Psoas muscle (tissue), 8 donors: Measurements from ENCODE around the gene NAT10. TPM values are rescaled to one million over a fixed set of nuclear protein-coding genes. Genes with fewer than 3 reads are reported as not detected.

Experiments
- ATAC-seq, 4 donors: fragments of 200-7000 bp; cut with Tn5 transposase; one replicate each; pipeline ENCODE4 v1.9.1; 2020; ENCODE audit warnings: moderate library complexity in 3 of 4, mild to moderate bottlenecking in 2 of 4
- DNase-seq, 2 donors: peaks; one replicate each; pipeline ENCODE4 v3.0.0-alpha.2; 2020
- H3K27ac ChIP-seq: fragments of 200-600 bp; one replicate; pipeline ENCODE4 v1.8.0; 2022
- H3K27me3 ChIP-seq, 3 donors: fragments of 200-600 bp in 1 of 3; one replicate each; pipeline versions ENCODE4 v1.6.1 to v1.8.0; 2013 to 2022; ENCODE audit warnings: low read length in 2 of 3, mild to moderate bottlenecking in 2 of 3, moderate library complexity in 1 of 3; ENCODE audit not compliant: insufficient read depth in 3 of 3
- H3K36me3 ChIP-seq, 2 donors: fragments of 200-600 bp in 1 of 2; one replicate each; pipeline versions ENCODE4 v1.6.1 to v1.8.0; 2013 to 2022; ENCODE audit warnings: low read depth in 1 of 2, mild to moderate bottlenecking in 1 of 2, moderate library complexity in 1 of 2; ENCODE audit not compliant: insufficient read depth in 1 of 2
- H3K4me1 ChIP-seq: fragments of 200-600 bp; one replicate; pipeline ENCODE4 v1.8.0; 2022
- H3K4me3 ChIP-seq: fragments of 200-600 bp; one replicate; pipeline ENCODE4 v1.8.0; 2022; ENCODE audit warnings: mild to moderate bottlenecking
- H3K9me3 ChIP-seq: fragments of 200-600 bp; one replicate; pipeline ENCODE4 v1.8.0; 2022
- CTCF ChIP-seq: fragments of 200-600 bp; IDR thresholded peaks from one replicate; pipeline ENCODE4 v1.8.0; 2022; ENCODE audit warnings: antibody characterized with exemption
- WGBS, 3 donors: extraction: QIAGEN DNeasy Blood & Tissue Kit; methylation state at CpG; one replicate each; pipeline versions ENCODE4 v1.1.6 to v1.1.7; 2013; 5-methylcytosine and 5-hydroxymethylcytosine counted together
- intact Hi-C, 2 donors: fragments of 100-400 bp; cut with DNase I; formaldehyde crosslinking; loops; one replicate each; pipeline versions ENCODE4 v1.11.0 to v1.14.2; 2022
- polyA plus RNA-seq, 3 donors: library from polyadenylated mRNA; stranded (reverse); fragments of 200-250 nt; gene quantifications; one replicate each; pipeline ENCODE4 v1.2.3, GENCODE V29; 2013
- total RNA-seq, 4 donors: library from RNA; stranded (reverse); fragmentation: NEBNext Ultra II Directional in 2 of 4; extraction: Animal tissue kit (Norgen Biotek cat#: 25700) in 2 of 4; gene quantifications; one replicate each; pipeline versions ENCODE4 v1.2.1 to v1.2.4, GENCODE V29; 2021 to 2023
- donor health status: healthy with polysubstance abuse.
- donor health status: DM: no; HTN: no; CAD: no; lungs with moderate emphysema.
- donor health status: Bipolar disorder and iron deficiency.
- donor health status: healthy.
- donor health status: DM: yes; HTN: yes; CAD: no.
- donor health status: DM: no; HTN: no; CAD: no.
- donor health status: DM: no; HTN: no; CAD: no.
- donor health status: DM: yes; HTN: yes; CAD: no.

The NAT10 gene
- total and polyA plus RNA-seq, 7 donors, result 21.0 to 51.5 (median 29.1) TPM

- Histone ChIP-seq H3K4me3 (no peak overlapping the region), H3K27ac (no peak overlapping the region), H3K9me3 (no peaks in the 10 kb centered on the region), H3K4me1 (peaks cover 15% of the 10 kb centered on the region), H3K27me3 (no peaks in the 10 kb centered on the region), H3K36me3 (no peaks in the 10 kb centered on the region)
- intact Hi-C loops, result no loop called here
- 79 to 87% (median 80%) methylated on average over 5 of the region's 5 CpGs for WGBS, 3 donors
- DNase-seq (no peak), ATAC-seq (no peak)
- no peak for TF ChIP-seq CTCF
Measured at GRCh38 chr11:34191578-34191977, 86.1 kb downstream of the NAT10 start.

- no peaks in the 10 kb centered on the region for H3K9me3 ChIP-seq
- no peaks in the 10 kb centered on the region for H3K27me3 ChIP-seq
- intact Hi-C loops, result no loop called here
- peak overlapping the region; percentile 68 for H3K27ac ChIP-seq
- DNase-seq (peak; percentile 69 to 75), ATAC-seq (peak; percentile 88 to 93 (median 92))
- no peak overlapping the region for H3K4me3 ChIP-seq
- H3K36me3 ChIP-seq, result peaks cover 0 to 7% of the 10 kb centered on the region in 2 donors
- H3K4me1 ChIP-seq, result peaks cover 15% of the 10 kb centered on the region
- 52 to 61% (median 55%) methylated on average over 13 to 14 of the region's 14 CpGs for WGBS, 3 donors
- no peak for TF ChIP-seq CTCF
Measured at GRCh38 chr11:34192481-34193401, 87.3 kb downstream of the NAT10 start.

- H3K4me1 ChIP-seq, result peaks cover 15% of the 10 kb centered on the region
- 70 to 81% (median 74%) methylated on average over 10 to 13 of the region's 13 CpGs for WGBS, 3 donors
- H3K4me3 ChIP-seq, result no peak overlapping the region
- H3K27me3 ChIP-seq, result no peaks in the 10 kb centered on the region
- H3K9me3 ChIP-seq, result no peaks in the 10 kb centered on the region
- DNase-seq, result no peak
- intact Hi-C loops, result no loop called here
- peaks cover 0 to 7% of the 10 kb centered on the region in 2 donors for H3K36me3 ChIP-seq
- no peak for ATAC-seq
- H3K27ac ChIP-seq, result no peak overlapping the region
- no peak for TF ChIP-seq CTCF
Measured at GRCh38 chr11:34194576-34195335, 89.3 kb downstream of the NAT10 start.

Other genes with a start within 250 kb of the NAT10 start
- gene LMO2, start 213.6 kb upstream of the NAT10 start, total RNA-seq, result 10 to 100 TPM; 11.1 to 47.1 (median 14.6) TPM
- 10 to 100 TPM in 1 of 3 donors, 1 to 10 TPM in 2; 8.0 to 12.3 (median 9.5) TPM for gene LMO2, start 213.6 kb upstream of the NAT10 start, polyA plus RNA-seq
- gene CAPRIN1, start 53.9 kb upstream of the NAT10 start, total RNA-seq, result 100 to 1,000 TPM in 3 of 4 donors, 10 to 100 TPM in 1; 70.3 to 122 (median 109) TPM
- gene CAPRIN1, start 53.9 kb upstream of the NAT10 start, polyA plus RNA-seq, result 10 to 100 TPM; 31.4 to 57.8 (median 54.9) TPM